NCI-H82 treated with DMSO at 0.1 percent for 48 hours (cell line): ENCODE results near the gene SLC15A3.

Source experiments
- DNase-seq: peaks from one replicate; lab custom pipeline; 2025; ENCODE audit not compliant: unreplicated experiment; lab: John Stamatoyannopoulos, UW

Gene SLC15A3

GRCh38 chr11:60930394-60930793 lies 21.6 kb downstream of the SLC15A3 start:
- DNase-seq: no peak

- no peak for DNase-seq
Observed at GRCh38 chr11:60929764-60930163, 22.2 kb downstream of the SLC15A3 start.

- no peak for DNase-seq
Observed at GRCh38 chr11:60928563-60929001, 23.4 kb downstream of the SLC15A3 start.

GRCh38 chr11:60927600-60927999 lies 24.4 kb downstream of the SLC15A3 start:
- DNase-seq: no peak

GRCh38 chr11:60927061-60927592 lies 24.8 kb downstream of the SLC15A3 start:
- no peak for DNase-seq

- DNase-seq: no peak
Observed at GRCh38 chr11:60926500-60926899, 25.5 kb downstream of the SLC15A3 start.

- no peak for DNase-seq
Observed at GRCh38 chr11:60925868-60926267, 26.1 kb downstream of the SLC15A3 start.

DNA sequence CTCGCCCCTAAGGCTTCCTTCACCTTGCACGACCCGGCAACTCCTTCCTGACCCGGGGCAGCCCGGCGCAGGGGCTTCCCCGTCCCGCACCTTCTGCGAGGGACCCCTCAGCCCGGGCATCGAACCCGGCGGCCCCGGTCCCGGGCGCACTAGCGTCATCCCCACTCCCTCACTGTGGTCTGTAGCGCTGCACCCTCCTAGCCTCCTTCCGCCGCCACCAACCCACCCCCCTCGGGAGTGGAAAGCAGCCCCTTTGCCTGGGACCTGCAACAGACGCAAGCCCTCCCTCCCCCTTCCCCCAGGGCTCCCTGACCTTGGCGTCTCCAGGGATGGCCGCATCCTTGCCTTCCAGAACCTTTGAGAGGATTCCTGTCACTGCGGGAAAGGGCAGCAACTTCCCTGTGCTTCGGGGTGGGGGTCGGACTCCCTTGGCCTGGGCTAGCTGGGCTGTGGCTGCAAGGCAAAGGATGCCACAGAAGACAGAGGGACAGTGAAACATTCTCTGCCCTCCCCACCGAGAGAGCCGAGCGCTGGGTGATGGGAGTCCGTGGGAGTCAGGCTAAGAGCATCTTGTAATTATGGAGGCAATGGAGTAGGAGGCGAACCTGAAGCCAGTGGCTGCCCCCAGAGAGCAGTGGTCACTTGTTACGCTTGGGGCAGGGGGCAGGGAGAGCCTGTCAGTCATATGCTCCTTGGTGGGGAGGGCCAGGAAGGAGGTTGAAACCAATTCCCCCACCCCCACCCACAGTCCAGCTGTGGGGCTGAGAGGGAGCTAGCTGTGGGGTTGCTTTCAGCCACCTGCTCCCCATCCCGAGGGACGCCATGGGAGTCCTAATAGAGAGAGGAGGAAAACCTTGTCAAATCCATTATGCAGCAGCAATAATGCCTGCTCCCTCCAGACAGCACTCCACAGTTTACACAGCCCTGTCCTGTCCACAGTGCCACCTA lies 26.8 kb downstream of the SLC15A3 start:
- DNase-seq: no peak

GRCh38 chr11:60924110-60924905 lies 27.7 kb downstream of the SLC15A3 start, which contains the start of gene TMEM132A:
TMEM132A (plus strand) TSS chr11:60924460; CDS start chr11:60924634, 174 bp downstream.
- peak; percentile 21 for DNase-seq

GRCh38 chr11:60923800-60924109 lies 28.2 kb downstream of the SLC15A3 start:
- no peak for DNase-seq

- DNase-seq: no peak
Observed at GRCh38 chr11:60923326-60923725, 28.6 kb downstream of the SLC15A3 start.

- DNase-seq: no peak
Observed at GRCh38 chr11:60922906-60923305, 29.1 kb downstream of the SLC15A3 start.

DNA sequence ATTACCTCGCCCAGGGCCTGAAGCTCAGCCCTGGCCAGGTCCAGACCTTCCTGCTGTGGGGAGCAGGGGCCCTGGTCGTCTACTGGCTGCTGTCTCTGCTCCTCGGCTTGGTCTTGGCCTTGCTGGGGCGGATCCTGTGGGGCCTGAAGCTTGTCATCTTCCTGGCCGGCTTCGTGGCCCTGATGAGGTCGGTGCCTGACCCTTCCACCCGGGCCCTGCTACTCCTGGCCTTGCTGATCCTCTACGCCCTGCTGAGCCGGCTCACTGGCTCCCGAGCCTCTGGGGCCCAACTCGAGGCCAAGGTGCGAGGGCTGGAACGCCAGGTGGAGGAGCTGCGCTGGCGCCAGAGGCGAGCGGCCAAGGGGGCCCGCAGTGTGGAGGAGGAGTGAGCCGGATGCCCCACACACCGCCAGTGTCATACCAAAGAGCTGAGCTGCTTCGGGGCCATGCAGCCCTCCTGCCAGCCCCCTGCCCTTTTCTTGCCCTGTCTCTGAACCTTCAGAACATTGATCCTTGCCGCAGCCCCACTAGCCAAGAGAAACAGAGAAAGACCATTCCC lies 30.1 kb downstream of the SLC15A3 start:
- DNase-seq: no peak

DNA sequence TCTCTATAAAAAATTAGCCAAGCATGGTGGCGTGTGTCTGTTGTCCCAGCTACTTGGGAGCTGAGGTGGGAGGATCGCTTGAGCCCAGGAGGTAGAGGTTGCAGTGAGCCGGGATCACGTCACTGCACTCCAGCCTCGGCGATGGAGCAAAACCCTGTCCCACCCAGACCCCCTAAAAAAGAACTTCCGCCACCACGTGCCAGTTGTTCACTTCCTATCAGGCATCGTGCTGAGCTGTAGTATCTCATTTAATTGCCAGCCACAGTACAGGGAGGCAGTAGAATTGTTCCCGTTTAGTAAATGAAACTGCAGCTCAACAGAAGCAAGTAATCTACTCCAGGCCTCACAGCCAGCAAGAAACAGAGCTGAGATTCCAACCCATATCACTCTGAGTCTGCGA lies 30.7 kb downstream of the SLC15A3 start:
- DNase-seq: no peak

DNA sequence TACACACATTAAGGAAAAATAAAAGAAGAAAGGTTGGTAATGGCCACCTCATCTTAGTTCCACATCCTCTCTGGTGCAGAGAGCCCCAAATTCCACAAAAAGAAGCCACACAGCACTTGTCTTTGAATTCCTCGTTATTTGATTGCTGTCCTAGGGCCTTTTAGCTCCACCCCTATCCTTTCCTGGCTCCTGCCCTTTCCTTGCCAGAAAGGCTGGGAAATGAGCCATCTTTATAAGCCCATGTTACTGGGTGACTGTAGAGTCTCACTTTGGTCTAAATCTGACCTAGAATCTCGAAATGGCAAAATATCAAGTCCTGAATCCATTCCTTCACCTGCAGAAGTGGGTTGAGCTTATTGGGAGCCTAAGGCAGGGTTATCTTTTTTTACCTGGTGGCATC lies 32.0 kb downstream of the SLC15A3 start:
- no peak for DNase-seq

DNA sequence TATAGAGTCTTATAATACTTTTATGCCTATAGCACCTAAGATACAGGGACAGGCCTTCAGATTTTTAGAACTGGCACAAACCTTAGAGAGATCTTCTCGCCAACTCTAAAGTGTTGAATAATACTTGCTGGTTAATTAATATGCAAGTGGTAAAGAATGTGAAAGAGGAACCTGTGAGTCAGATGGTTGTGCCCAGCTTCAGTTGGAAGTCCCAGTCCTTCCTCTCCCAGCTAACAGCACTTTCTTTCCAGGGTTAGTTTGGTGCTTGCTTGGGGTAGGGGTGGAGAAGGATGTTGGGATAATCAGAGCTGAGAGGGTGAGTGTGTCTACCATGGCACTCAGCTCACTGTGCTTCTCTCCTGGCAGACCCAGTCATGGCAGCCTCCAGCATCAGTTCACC lies 32.7 kb downstream of the SLC15A3 start:
- no peak for DNase-seq

DNA sequence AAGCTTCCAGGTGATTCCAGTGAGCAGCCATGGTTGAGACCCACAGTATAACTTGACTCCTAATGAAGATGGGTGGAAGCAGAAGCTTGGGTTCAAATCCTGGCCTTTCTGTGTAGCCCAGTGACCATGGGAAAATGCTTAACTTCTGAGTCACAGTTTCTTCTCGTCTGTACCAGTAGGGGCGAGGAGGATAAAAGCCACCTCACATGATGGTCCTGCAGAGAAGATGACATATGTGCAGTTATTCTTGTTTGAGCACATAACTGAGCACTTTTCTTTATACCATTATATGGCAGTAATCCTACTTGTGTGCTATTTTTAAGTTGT lies 33.1 kb downstream of the SLC15A3 start:
- DNase-seq: no peak

DNA sequence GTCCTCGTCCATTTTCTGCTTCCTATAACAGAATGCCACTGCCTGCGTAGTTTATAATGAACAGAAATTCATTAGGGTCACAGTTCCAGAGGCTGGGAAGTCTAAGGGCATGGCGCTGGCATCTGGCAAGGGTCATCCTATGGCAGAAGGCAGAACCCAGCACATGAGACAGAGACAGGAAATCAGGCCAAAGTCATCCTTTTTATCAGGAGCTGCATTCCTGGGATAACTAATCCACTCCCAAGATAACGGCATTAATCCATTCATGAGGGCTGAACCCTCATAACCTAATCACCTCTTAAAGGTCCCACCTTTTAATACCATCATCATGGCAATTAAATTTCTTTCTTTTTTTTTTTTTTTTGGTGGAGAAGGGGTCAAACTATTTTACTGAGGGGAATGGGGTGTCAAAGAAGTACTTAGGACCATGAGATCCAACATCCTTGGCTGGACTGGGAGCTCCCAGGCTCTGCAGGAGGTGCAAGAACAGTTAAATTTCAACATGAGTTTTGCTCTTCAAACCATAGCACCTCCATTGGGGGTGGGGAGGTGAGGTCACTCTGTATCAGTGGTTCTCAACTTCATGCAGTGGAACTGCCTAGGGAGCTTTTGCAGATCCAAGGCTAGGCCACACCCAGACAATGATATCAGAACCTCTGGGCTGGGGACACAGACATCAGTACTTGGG lies 33.6 kb downstream of the SLC15A3 start:
- no peak for DNase-seq

- no peak for DNase-seq
Observed at GRCh38 chr11:60917267-60917666, 34.7 kb downstream of the SLC15A3 start.

DNA sequence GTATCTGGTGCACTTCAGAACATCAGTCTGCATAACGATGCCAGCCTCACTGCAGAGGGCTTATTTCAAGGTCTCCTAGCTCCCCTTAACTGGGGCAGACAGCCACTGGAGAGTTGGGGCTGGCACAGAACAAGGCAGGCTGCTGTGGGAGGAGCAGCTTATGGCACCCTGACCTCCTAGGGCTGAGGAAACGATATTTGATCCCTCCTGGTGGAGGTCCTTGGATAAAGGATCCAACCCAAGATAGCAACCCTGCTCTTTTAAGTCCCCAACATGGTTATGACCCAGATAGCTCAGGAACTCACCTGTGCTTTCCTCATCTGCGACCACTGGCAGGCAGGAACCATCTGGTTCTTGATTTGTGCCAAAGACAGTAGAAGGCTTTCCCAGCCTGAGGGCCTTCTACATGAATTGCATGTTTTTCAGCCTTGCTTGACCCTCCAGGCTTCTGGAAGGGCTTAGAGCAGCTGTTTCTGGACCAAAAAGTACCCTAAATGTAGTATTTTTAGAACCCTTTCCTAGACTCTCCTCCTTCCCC lies 35.2 kb downstream of the SLC15A3 start:
- DNase-seq: no peak
